ENCODE measurements around the gene SLC12A8.

Gene SLC12A8

GRCh38 chr3:125213946-125214542 is 1.5 kb upstream of the SLC12A8 start:
- no peak for DNase-seq (ENCODE audit: low read depth in 3 of 3)

GRCh38 chr3:125213364-125213755 is 812 bp upstream of the SLC12A8 start:
- DNase-seq (ENCODE audit: low read depth in 3 of 3), result no peak

GRCh38 chr3:125212091-125212508 is 448 bp downstream of the SLC12A8 start:
- no peak for DNase-seq (ENCODE audit: low read depth in 3 of 3)

GRCh38 chr3:125211523-125212090 is 941 bp downstream of the SLC12A8 start:
- DNase-seq (ENCODE audit: low read depth in 3 of 3), result no peak

- DNase-seq (ENCODE audit: low read depth in 3 of 3), result no peak
Measured at GRCh38 chr3:125207949-125208568, 4.5 kb downstream of the SLC12A8 start.

GRCh38 chr3:125207507-125207906 is 5.0 kb downstream of the SLC12A8 start:
- no peak for DNase-seq (ENCODE audit: low read depth in 3 of 3)

GRCh38 chr3:125206934-125207333 is 5.6 kb downstream of the SLC12A8 start:
- DNase-seq (ENCODE audit: low read depth in 3 of 3), result no peak

- no peak for DNase-seq (ENCODE audit: low read depth in 3 of 3)
Measured at GRCh38 chr3:125203731-125204130, 8.8 kb downstream of the SLC12A8 start.

GRCh38 chr3:125202197-125202596 is 10.4 kb downstream of the SLC12A8 start:
- no peak for DNase-seq (ENCODE audit: low read depth in 3 of 3)

GRCh38 chr3:125200731-125201139 is 11.8 kb downstream of the SLC12A8 start:
- DNase-seq (ENCODE audit: low read depth in 3 of 3), result no peak

- DNase-seq (ENCODE audit: low read depth in 3 of 3), result no peak
Measured at GRCh38 chr3:125194849-125195601, 17.5 kb downstream of the SLC12A8 start.

GRCh38 chr3:125194061-125194848 is 18.3 kb downstream of the SLC12A8 start:
- no peak for DNase-seq (ENCODE audit: low read depth in 3 of 3)

- DNase-seq (ENCODE audit: low read depth in 3 of 3), result no peak
Measured at GRCh38 chr3:125192190-125193035, 20.1 kb downstream of the SLC12A8 start.

GRCh38 chr3:125191730-125192129 is 20.8 kb downstream of the SLC12A8 start:
- DNase-seq (ENCODE audit: low read depth in 3 of 3), result no peak

- no peak for DNase-seq (ENCODE audit: low read depth in 3 of 3)
Measured at GRCh38 chr3:125191256-125191655, 21.3 kb downstream of the SLC12A8 start.

- DNase-seq (ENCODE audit: low read depth in 3 of 3), result no peak
Measured at GRCh38 chr3:125190786-125191185, 21.8 kb downstream of the SLC12A8 start.

GRCh38 chr3:125189378-125190165 is 23.0 kb downstream of the SLC12A8 start:
- no peak for DNase-seq (ENCODE audit: low read depth in 3 of 3)

GRCh38 chr3:125188955-125189354 is 23.6 kb downstream of the SLC12A8 start:
- no peak for DNase-seq (ENCODE audit: low read depth in 3 of 3)

- no peak for DNase-seq (ENCODE audit: low read depth in 3 of 3)
Measured at GRCh38 chr3:125187599-125187910, 25.0 kb downstream of the SLC12A8 start.
